Liver (tissue), 9 donors: ENCODE results near the gene TSHZ2. TPM values are rescaled to one million over a fixed set of nuclear protein-coding genes. Genes with fewer than 3 reads are reported as not detected.

ENCODE experiments used
- DNase-seq: peaks from one replicate; pipeline ENCODE4 v3.0.0-alpha.2; 2017; ENCODE audit warnings: low spot score
- H3K27ac ChIP-seq, 2 donors: one replicate each; pipeline ENCODE4 v1.7.0; 2013; ENCODE audit warnings: inconsistent platforms in 2 of 2, low read length in 2 of 2, control low read depth in 1 of 2, low read depth in 1 of 2, mild to moderate bottlenecking in 1 of 2
- H3K27me3 ChIP-seq, 4 donors: one replicate each; pipeline versions ENCODE4 v1.6.1 to v1.7.0; 2013; ENCODE audit warnings: low read length in 3 of 4, inconsistent platforms in 1 of 4, mild to moderate bottlenecking in 1 of 4, moderate library complexity in 1 of 4; ENCODE audit not compliant: control insufficient read depth in 4 of 4, insufficient read depth in 4 of 4
- H3K36me3 ChIP-seq, 4 donors: one replicate each; pipeline versions ENCODE4 v1.6.1 to v1.7.0; 2013; ENCODE audit warnings: low read length in 3 of 4, mild to moderate bottlenecking in 3 of 4, low read depth in 1 of 4, moderate library complexity in 1 of 4; ENCODE audit not compliant: control insufficient read depth in 4 of 4, insufficient read depth in 3 of 4
- H3K4me1 ChIP-seq, 4 donors: one replicate each; pipeline versions ENCODE4 v1.6.1 to v1.7.0; 2013; ENCODE audit warnings: low read length in 3 of 4, mild to moderate bottlenecking in 3 of 4, moderate library complexity in 1 of 4; ENCODE audit not compliant: control insufficient read depth in 4 of 4, insufficient read depth in 4 of 4
- H3K4me3 ChIP-seq, 3 donors: one replicate each; pipeline versions ENCODE4 v1.6.1 to v1.7.0; 2013; ENCODE audit warnings: low read length in 3 of 3, control low read depth in 1 of 3, low read depth in 1 of 3, mild to moderate bottlenecking in 1 of 3
- H3K9ac ChIP-seq, 2 donors: one replicate each; pipeline ENCODE4 v1.7.0; 2013; ENCODE audit warnings: low read length in 2 of 2, mild to moderate bottlenecking in 2 of 2, moderate library complexity in 2 of 2, control low read depth in 1 of 2, low read depth in 1 of 2
- H3K9me3 ChIP-seq, 4 donors: one replicate each; pipeline versions ENCODE4 v1.6.1 to v1.7.0; 2013; ENCODE audit warnings: low read length in 3 of 4; ENCODE audit not compliant: control insufficient read depth in 4 of 4
- EGR1 ChIP-seq, 2 donors: IDR thresholded peaks; 2 replicates each; pipeline ENCODE4 v1.6.1; 2016 to 2018; ENCODE audit warnings: antibody characterized with exemption in 2 of 2, low read depth in 2 of 2
- FOXA1 ChIP-seq: IDR thresholded peaks from 2 replicates; pipeline ENCODE4 v1.6.1; 2016; ENCODE audit warnings: antibody characterized with exemption
- FOXA2 ChIP-seq: IDR thresholded peaks from 2 replicates; pipeline ENCODE4 v1.6.1; 2016; ENCODE audit warnings: antibody characterized with exemption
- GABPA ChIP-seq, 2 donors: IDR thresholded peaks in 1 of 2; conservative IDR thresholded peaks in 1 of 2; 2 replicates each; pipeline ENCODE4 v1.6.1; 2016; ENCODE audit warnings: antibody characterized with exemption in 2 of 2, mild to moderate bottlenecking in 1 of 2, moderate library complexity in 1 of 2
- HNF4A ChIP-seq, 2 donors: conservative IDR thresholded peaks; 2 replicates each; pipeline ENCODE4 v1.6.1; 2016; ENCODE audit warnings: antibody characterized with exemption in 2 of 2, mild to moderate bottlenecking in 2 of 2
- HNF4G ChIP-seq: IDR thresholded peaks from 2 replicates; pipeline ENCODE4 v1.6.1; 2016; ENCODE audit warnings: antibody characterized with exemption
- JUND ChIP-seq, 2 donors: IDR thresholded peaks; 2 replicates each; pipeline ENCODE4 v1.6.1; 2016; ENCODE audit warnings: antibody characterized with exemption in 2 of 2
- NR2F2 ChIP-seq: IDR thresholded peaks from 2 replicates; pipeline ENCODE4 v1.6.1; 2016; ENCODE audit warnings: antibody characterized with exemption
- RAD21 ChIP-seq, 2 donors: IDR thresholded peaks; 2 replicates each; pipeline ENCODE4 v1.6.1; 2016; ENCODE audit warnings: antibody characterized with exemption in 2 of 2, mild to moderate bottlenecking in 2 of 2
- REST ChIP-seq: IDR thresholded peaks from 2 replicates; pipeline ENCODE4 v1.6.1; 2016; ENCODE audit warnings: antibody characterized with exemption, mild to moderate bottlenecking
- RXRA ChIP-seq, 2 donors: IDR thresholded peaks; 2 replicates each; pipeline ENCODE4 v1.6.1; 2017 to 2018; ENCODE audit warnings: antibody characterized with exemption in 2 of 2, mild to moderate bottlenecking in 1 of 2
- SP1 ChIP-seq: IDR thresholded peaks from 2 replicates; pipeline ENCODE4 v1.6.1; 2018; ENCODE audit warnings: antibody characterized with exemption, mild to moderate bottlenecking
- TAF1 ChIP-seq: conservative IDR thresholded peaks from 2 replicates; pipeline ENCODE4 v1.6.1; 2016; ENCODE audit warnings: antibody characterized with exemption, mild to moderate bottlenecking
- YY1 ChIP-seq: IDR thresholded peaks from 2 replicates; pipeline ENCODE4 v1.6.1; 2016; ENCODE audit warnings: antibody characterized with exemption, mild to moderate bottlenecking
- ZBTB33 ChIP-seq: IDR thresholded peaks from 2 replicates; pipeline ENCODE4 v1.6.1; 2016; ENCODE audit warnings: antibody characterized with exemption
- WGBS: extraction: QIAGEN DNeasy Blood & Tissue Kit; methylation state at CpG from one replicate; pipeline ENCODE4 v1.1.7; 2013; 5-methylcytosine and 5-hydroxymethylcytosine counted together
- polyA plus RNA-seq, 2 donors: library from polyadenylated mRNA; stranded (reverse) in 1 of 2; unstranded in 1 of 2; fragments of 200-250 nt in 1 of 2; fragments of >200 nt in 1 of 2; fragmentation: Nextera tagmentation in 1 of 2; extraction: Ambion mirVana in 1 of 2; gene quantifications; one replicate each; pipeline versions ENCODE4 v1.2.1 to v1.2.3, GENCODE V29; 2013 to 2015
- total RNA-seq, 2 donors: library from RNA; depleted of rRNA; stranded (reverse); fragments of >200 nt; gene quantifications; one replicate each; pipeline ENCODE4 v1.2.3, GENCODE V29; 2014
- TF ChIP-seq, protein P1 (sequence below): IDR thresholded peaks from 2 replicates; pipeline ENCODE4 v1.6.1; 2016; ENCODE audit warnings: antibody characterized with exemption
- TF ChIP-seq, protein P2 (sequence below): IDR thresholded peaks from 2 replicates; pipeline ENCODE4 v1.6.1; 2016; ENCODE audit warnings: antibody characterized with exemption
- TF ChIP-seq, protein P3 (sequence below): fragments of 150-350 bp; IDR thresholded peaks from 2 replicates; pipeline ENCODE4 v1.5.1; 2017; ENCODE audit warnings: improper control_type of control experiment, low read depth, low read length; ENCODE audit not compliant: missing input control
- donor health status: healthy.
- donor health status: healthy.
- donor health status: healthy.
- donor health status: healthy.
- donor health status: healthy.

TSHZ2 gene
- total and polyA plus RNA-seq, 4 donors: 2.9 to 11.3 (median 7.8) TPM

DNA sequence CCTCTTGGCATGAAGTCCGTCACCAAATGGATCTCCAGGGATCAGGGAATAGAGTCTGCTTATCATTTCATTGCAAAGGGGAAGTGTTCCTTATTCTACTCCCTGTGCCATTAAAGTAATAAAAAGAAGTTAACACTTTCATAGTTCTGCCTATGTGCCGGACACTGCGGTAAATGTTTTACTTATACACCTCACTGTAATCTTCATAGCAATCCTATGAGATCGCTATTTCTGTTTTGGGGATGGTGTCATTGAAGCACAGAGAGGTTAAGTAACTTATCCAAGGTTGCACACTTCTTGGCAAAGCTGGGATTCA is 177.7 kb downstream of the TSHZ2 start:
- H3K36me3 ChIP-seq: no peaks in the 10 kb centered on the region
- H3K9ac ChIP-seq: no peak overlapping the region
- WGBS: 82% methylated on average over 4 of the region's 4 CpGs
- H3K4me3 ChIP-seq: no peak overlapping the region
- no peak overlapping the region for H3K27ac ChIP-seq
- no peaks in the 10 kb centered on the region for H3K27me3 ChIP-seq
- DNase-seq: no peak
- TF ChIP-seq REST (no peak), FOXA2 (no peak), RXRA (IDR thresholded peaks at IDR 0.05) (no peak), JUND (IDR thresholded peaks at IDR 0.05) (no peak), HNF4G (no peak), FOXA1 (no peak), TAF1 (no peak), RAD21 (IDR thresholded peaks at IDR 0.05) (no peak), HNF4A (conservative IDR thresholded peaks at IDR 0.05) (no peak), ZBTB33 (no peak), NR2F2 (no peak), YY1 (no peak), SP1 (no peak), EGR1 (IDR thresholded peaks at IDR 0.05; ENCODE audit: low read depth in 2 of 2) (no peak)
- TF ChIP-seq, protein P1, sequence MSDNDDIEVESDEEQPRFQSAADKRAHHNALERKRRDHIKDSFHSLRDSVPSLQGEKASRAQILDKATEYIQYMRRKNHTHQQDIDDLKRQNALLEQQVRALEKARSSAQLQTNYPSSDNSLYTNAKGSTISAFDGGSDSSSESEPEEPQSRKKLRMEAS: no peak
- TF ChIP-seq, protein P2, sequence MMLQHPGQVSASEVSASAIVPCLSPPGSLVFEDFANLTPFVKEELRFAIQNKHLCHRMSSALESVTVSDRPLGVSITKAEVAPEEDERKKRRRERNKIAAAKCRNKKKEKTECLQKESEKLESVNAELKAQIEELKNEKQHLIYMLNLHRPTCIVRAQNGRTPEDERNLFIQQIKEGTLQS: no peak
- TF ChIP-seq, protein P3, sequence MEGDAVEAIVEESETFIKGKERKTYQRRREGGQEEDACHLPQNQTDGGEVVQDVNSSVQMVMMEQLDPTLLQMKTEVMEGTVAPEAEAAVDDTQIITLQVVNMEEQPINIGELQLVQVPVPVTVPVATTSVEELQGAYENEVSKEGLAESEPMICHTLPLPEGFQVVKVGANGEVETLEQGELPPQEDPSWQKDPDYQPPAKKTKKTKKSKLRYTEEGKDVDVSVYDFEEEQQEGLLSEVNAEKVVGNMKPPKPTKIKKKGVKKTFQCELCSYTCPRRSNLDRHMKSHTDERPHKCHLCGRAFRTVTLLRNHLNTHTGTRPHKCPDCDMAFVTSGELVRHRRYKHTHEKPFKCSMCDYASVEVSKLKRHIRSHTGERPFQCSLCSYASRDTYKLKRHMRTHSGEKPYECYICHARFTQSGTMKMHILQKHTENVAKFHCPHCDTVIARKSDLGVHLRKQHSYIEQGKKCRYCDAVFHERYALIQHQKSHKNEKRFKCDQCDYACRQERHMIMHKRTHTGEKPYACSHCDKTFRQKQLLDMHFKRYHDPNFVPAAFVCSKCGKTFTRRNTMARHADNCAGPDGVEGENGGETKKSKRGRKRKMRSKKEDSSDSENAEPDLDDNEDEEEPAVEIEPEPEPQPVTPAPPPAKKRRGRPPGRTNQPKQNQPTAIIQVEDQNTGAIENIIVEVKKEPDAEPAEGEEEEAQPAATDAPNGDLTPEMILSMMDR: no peak
- no peaks in the 10 kb centered on the region for H3K9me3 ChIP-seq
- no peaks in the 10 kb centered on the region for H3K4me1 ChIP-seq

DNA sequence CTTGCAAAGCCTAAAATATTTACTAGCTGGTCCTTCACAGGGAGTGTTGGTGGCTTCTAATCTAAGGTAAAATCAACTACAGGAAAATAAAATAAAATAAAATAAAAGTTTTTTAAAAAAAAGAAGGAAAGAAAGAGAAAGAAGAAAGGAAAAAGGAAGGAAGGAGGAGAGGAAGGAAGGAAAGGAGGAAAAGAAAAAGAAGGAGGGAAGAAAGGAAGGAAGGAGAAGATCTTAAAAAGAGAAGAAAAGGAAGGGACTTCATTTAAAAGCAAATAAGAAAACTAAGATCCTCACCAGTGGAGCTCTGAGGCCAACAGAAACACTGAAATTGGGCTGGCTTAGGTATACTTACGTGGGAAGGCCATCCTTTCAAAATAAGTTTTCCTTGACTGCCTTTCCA is 178.4 kb downstream of the TSHZ2 start:
- H3K4me1 ChIP-seq: no peaks in the 10 kb centered on the region
- no peaks in the 10 kb centered on the region for H3K27me3 ChIP-seq
- no peaks in the 10 kb centered on the region for H3K9me3 ChIP-seq
- no peak for DNase-seq
- H3K36me3 ChIP-seq: no peaks in the 10 kb centered on the region
- WGBS: 96% methylated on average over 1 of the region's 1 CpG
- no peak overlapping the region for H3K4me3 ChIP-seq
- no peak overlapping the region for H3K9ac ChIP-seq
- no peak overlapping the region for H3K27ac ChIP-seq
- no peak for TF ChIP-seq TAF1
- no peak for TF ChIP-seq HNF4G
- no peak for TF ChIP-seq SP1
- TF ChIP-seq, protein P2: no peak
- TF ChIP-seq YY1: no peak
- TF ChIP-seq, protein P1: no peak
- TF ChIP-seq RAD21 (IDR thresholded peaks at IDR 0.05): no peak
- TF ChIP-seq HNF4A (conservative IDR thresholded peaks at IDR 0.05): no peak
- no peak for TF ChIP-seq EGR1 (IDR thresholded peaks at IDR 0.05; ENCODE audit: low read depth in 2 of 2)
- TF ChIP-seq FOXA2: no peak
- no peak for TF ChIP-seq FOXA1
- no peak for TF ChIP-seq REST
- no peak for TF ChIP-seq GABPA (IDR thresholded peaks at IDR 0.05 in 1 of 2, conservative IDR thresholded peaks at IDR 0.05 in 1 of 2)
- no peak for TF ChIP-seq RXRA (IDR thresholded peaks at IDR 0.05)
